H9 (cell line): ENCODE results near the gene EMB. TPM values are rescaled to one million over a fixed set of nuclear protein-coding genes. Genes with fewer than 3 reads are reported as not detected.
"Not testable (repeated sequence)": the region's sequence is repeated elsewhere in the genome, so short reads cannot be mapped to it uniquely, and the experiment has no call there.

Experiments
- DNase-seq: peaks from one replicate; pipeline ENCODE4 v3.0.0-alpha.2; 2017
- H2AFZ ChIP-seq: one replicate; pipeline ENCODE4 v1.6.1; 2013; ENCODE audit warnings: mild to moderate bottlenecking, low read length, control low read depth, moderate library complexity
- H2AK5ac ChIP-seq: 2 replicates; pipeline ENCODE4 v1.6.1; 2013; ENCODE audit warnings: low read length, control low read depth, mixed read lengths; ENCODE audit not compliant: insufficient read length
- H2BK120ac ChIP-seq: one replicate; pipeline ENCODE4 v1.6.1; 2013; ENCODE audit warnings: low read depth, mild to moderate bottlenecking, low read length, control low read depth, inconsistent platforms; ENCODE audit not compliant: poor library complexity, severe bottlenecking
- H2BK12ac ChIP-seq: 2 replicates; pipeline ENCODE4 v1.6.1; 2013; ENCODE audit warnings: low read length, control low read depth, mixed read lengths, low read depth; ENCODE audit not compliant: insufficient read length
- H2BK15ac ChIP-seq: 2 replicates; pipeline ENCODE4 v1.6.1; 2013; ENCODE audit warnings: low read depth, low read length, control low read depth
- H2BK20ac ChIP-seq: one replicate; pipeline ENCODE4 v1.6.1; 2013; ENCODE audit warnings: low read depth, mild to moderate bottlenecking, low read length, control low read depth, inconsistent platforms; ENCODE audit not compliant: poor library complexity, severe bottlenecking
- H2BK5ac ChIP-seq: 2 replicates; pipeline ENCODE4 v1.6.1; 2013; ENCODE audit warnings: low read length, control low read depth, mixed read lengths; ENCODE audit not compliant: insufficient read length
- H3K14ac ChIP-seq: 2 replicates; pipeline ENCODE4 v1.6.1; 2013; ENCODE audit warnings: low read length, control low read depth; ENCODE audit not compliant: insufficient read depth
- H3K18ac ChIP-seq: 2 replicates; pipeline ENCODE4 v1.6.1; 2013; ENCODE audit warnings: low read depth, mild to moderate bottlenecking, mixed read lengths, low read length, control low read depth; ENCODE audit not compliant: insufficient read length
- H3K23ac ChIP-seq: 2 replicates; pipeline ENCODE4 v1.6.1; 2013; ENCODE audit warnings: low read length, control low read depth, mixed read lengths, low read depth; ENCODE audit not compliant: insufficient read length
- H3K23me2 ChIP-seq: 2 replicates; pipeline ENCODE4 v1.6.1; 2013; ENCODE audit warnings: low read depth, mild to moderate bottlenecking, mixed read lengths, low read length, control low read depth; ENCODE audit not compliant: insufficient read length, poor library complexity, severe bottlenecking
- H3K27ac ChIP-seq: 2 replicates; pipeline ENCODE4 v1.5.1; 2013; ENCODE audit warnings: low read length, control low read depth, mixed read lengths, low read depth; ENCODE audit not compliant: insufficient read length
- H3K27me3 ChIP-seq: 2 replicates; pipeline ENCODE4 v1.6.1; 2013; ENCODE audit warnings: low read length, control low read depth, inconsistent platforms; ENCODE audit not compliant: insufficient read depth
- H3K4ac ChIP-seq: 2 replicates; pipeline ENCODE4 v1.6.1; 2013; ENCODE audit warnings: low read depth, mild to moderate bottlenecking, control low read depth, inconsistent platforms, low read length, moderate library complexity
- H3K4me1 ChIP-seq: 2 replicates; pipeline ENCODE4 v1.6.1; 2013; ENCODE audit warnings: low read length, control low read depth, inconsistent platforms; ENCODE audit not compliant: insufficient read depth
- H3K4me2 ChIP-seq: 2 replicates; pipeline ENCODE4 v1.6.1; 2013; ENCODE audit warnings: low read length, control low read depth, mixed read lengths; ENCODE audit not compliant: insufficient read length, insufficient read depth
- H3K56ac ChIP-seq: 2 replicates; pipeline ENCODE4 v1.6.1; 2013; ENCODE audit warnings: low read depth, mild to moderate bottlenecking, mixed read lengths, low read length, control low read depth; ENCODE audit not compliant: insufficient read length
- H3K79me1 ChIP-seq: 2 replicates; pipeline ENCODE4 v1.6.1; 2013; ENCODE audit warnings: low read depth, mild to moderate bottlenecking, moderate library complexity, low read length, control low read depth, inconsistent platforms; ENCODE audit not compliant: insufficient read depth, poor library complexity, severe bottlenecking
- H3K79me2 ChIP-seq: 2 replicates; pipeline ENCODE4 v1.6.1; 2013; ENCODE audit warnings: low read length, control low read depth, inconsistent platforms; ENCODE audit not compliant: insufficient read depth
- H3K9ac ChIP-seq: 2 replicates; pipeline ENCODE4 v1.6.1; 2013; ENCODE audit warnings: low read length, control low read depth, mixed read lengths; ENCODE audit not compliant: insufficient read length; ENCODE audit errors: extremely low read depth
- H3K9me3 ChIP-seq: one replicate; pipeline ENCODE4 v1.6.1; 2013; ENCODE audit warnings: low read depth, low read length, inconsistent platforms; ENCODE audit not compliant: control insufficient read depth
- H3T11ph ChIP-seq: one replicate; pipeline ENCODE4 v1.6.1; 2013; ENCODE audit warnings: mild to moderate bottlenecking, low read length, control low read depth, inconsistent platforms
- H4K20me1 ChIP-seq: one replicate; pipeline ENCODE4 v1.6.1; 2013; ENCODE audit not compliant: control insufficient read depth, insufficient read length, insufficient read depth
- H4K5ac ChIP-seq: 2 replicates; pipeline ENCODE4 v1.6.1; 2013; ENCODE audit warnings: low read depth, mild to moderate bottlenecking, mixed read lengths, low read length, control low read depth; ENCODE audit not compliant: insufficient read length
- H4K8ac ChIP-seq: replicated peaks from 2 replicates; pipeline ENCODE4 v1.6.1; 2013; ENCODE audit warnings: low read length, control low read depth, mixed read lengths, low read depth; ENCODE audit not compliant: insufficient read length
- H4K91ac ChIP-seq: 2 replicates; pipeline ENCODE4 v1.6.1; 2013; ENCODE audit warnings: low read depth, mild to moderate bottlenecking, moderate library complexity, mixed read lengths, low read length, control low read depth; ENCODE audit not compliant: insufficient read length
- H3K27ac Mint-ChIP-seq, 3 experiments: 2 replicates in 2 of 3; 3 replicates in 1 of 3; pipeline ENCODE4 v1.8.0; 2020 to 2021; ENCODE audit warnings: mixed read lengths in 3 of 3, mild to moderate bottlenecking in 1 of 3, moderate library complexity in 1 of 3
- H3K27me3 Mint-ChIP-seq: 2 replicates; pipeline ENCODE4 v1.8.0; 2021; ENCODE audit warnings: low read depth, mild to moderate bottlenecking, moderate library complexity, mixed read lengths
- H3K36me3 Mint-ChIP-seq, 3 experiments: 2 replicates in 2 of 3; 3 replicates in 1 of 3; pipeline ENCODE4 v1.8.0; 2020 to 2021; ENCODE audit warnings: low read depth in 3 of 3, mixed read lengths in 3 of 3; ENCODE audit not compliant: insufficient read depth in 1 of 3
- H3K4me1 Mint-ChIP-seq, 2 experiments: 2 replicates each; pipeline ENCODE4 v1.8.0; 2020; ENCODE audit warnings: mixed read lengths in 2 of 2
- H3K4me3 Mint-ChIP-seq, 2 experiments: 2 replicates in 1 of 2; 3 replicates in 1 of 2; pipeline ENCODE4 v1.8.0; 2020 to 2021; ENCODE audit warnings: mild to moderate bottlenecking in 2 of 2, mixed read lengths in 2 of 2, moderate library complexity in 1 of 2
- H3K9me3 Mint-ChIP-seq, 2 experiments: 2 replicates in 1 of 2; 3 replicates in 1 of 2; pipeline ENCODE4 v1.8.0; 2020; ENCODE audit warnings: mild to moderate bottlenecking in 2 of 2, mixed read lengths in 2 of 2, moderate library complexity in 1 of 2
- WGBS: extraction: QIAGEN DNeasy Blood & Tissue Kit; methylation state at CpG from one replicate; pipeline ENCODE4 v1.1.7; 2013; ENCODE audit warnings: missing lambda C conversion rate, low lambda C conversion rate, mixed read lengths; ENCODE audit not compliant: insufficient read length; ENCODE audit errors: extremely low coverage; 5-methylcytosine and 5-hydroxymethylcytosine counted together
- total RNA-seq: library from RNA; stranded (reverse); gene quantifications from 2 replicates; pipeline ENCODE4 v1.2.1, GENCODE V29; 2021
- TF ChIP-seq, protein P1 (sequence below): fragments of 200-600 bp; sonication (generic); conservative IDR thresholded peaks from 3 replicates; pipeline ENCODE4 v1.8.0; 2021; ENCODE audit warnings: antibody characterized with exemption, mild to moderate bottlenecking

Gene EMB
- total RNA-seq, 1 experiment from 2014 or later: 39.4 TPM

DNA sequence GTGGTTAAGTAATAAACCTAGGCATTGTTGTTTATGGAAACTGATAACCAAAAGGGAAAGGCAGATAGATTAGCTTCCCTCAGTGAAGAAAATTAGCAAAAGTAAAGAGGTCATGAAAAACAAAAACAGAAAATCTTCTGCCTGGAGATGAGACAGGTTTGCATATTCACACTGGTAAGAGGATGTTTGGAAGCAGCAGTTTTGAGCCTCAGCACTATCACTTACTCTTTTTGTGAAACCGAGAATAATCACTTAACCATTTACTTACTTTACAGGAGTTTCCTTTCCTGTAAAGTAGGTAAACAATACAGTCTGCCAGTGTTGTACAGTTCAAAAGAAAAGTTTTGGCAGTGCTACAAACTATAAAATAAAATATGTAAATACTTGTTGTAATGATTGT is 35.5 kb upstream of the EMB start:
- no peaks in the 10 kb centered on the region for H3K27me3 Mint-ChIP-seq
- Histone ChIP-seq H4K5ac (no peak overlapping the region), H4K20me1 (no peaks in the 10 kb centered on the region), H2BK15ac (no peak overlapping the region), H2BK5ac (no peak overlapping the region), H2BK20ac (no peak overlapping the region), H3K23me2 (no peaks in the 10 kb centered on the region), H3K9ac (no peak overlapping the region), H3K56ac (no peak overlapping the region), H3K4me2 (no peak overlapping the region), H2AK5ac (no peak overlapping the region), H3K79me2 (no peaks in the 10 kb centered on the region), H3K14ac (no peak overlapping the region), H3K18ac (no peak overlapping the region), H3T11ph (no peak overlapping the region), H3K79me1 (no peaks in the 10 kb centered on the region), H3K4ac (no peak overlapping the region), H4K91ac (no peak overlapping the region), H3K23ac (no peak overlapping the region), H3K27me3 (no peaks in the 10 kb centered on the region), H3K4me1 (no peaks in the 10 kb centered on the region), H3K27ac (no peak overlapping the region), H4K8ac (no peak overlapping the region), H2AFZ (no peak overlapping the region), H2BK120ac (no peak overlapping the region), H3K9me3 (peaks cover 2% of the 10 kb centered on the region), H2BK12ac (no peak overlapping the region)
- H3K4me3 Mint-ChIP-seq: no peak overlapping the region
- peaks cover 35 to 66% of the 10 kb centered on the region in 2 experiments for H3K9me3 Mint-ChIP-seq
- DNase-seq: no peak
- no CpG with 5 or more reads among the region's 1 CpG for whole genome bisulfite sequencing
- no peaks in the 10 kb centered on the region for H3K4me1 Mint-ChIP-seq
- H3K27ac Mint-ChIP-seq: no peak overlapping the region
- H3K36me3 Mint-ChIP-seq: peaks cover 12 to 13% (median 13%) of the 10 kb centered on the region in 3 experiments
- TF ChIP-seq, protein P1, sequence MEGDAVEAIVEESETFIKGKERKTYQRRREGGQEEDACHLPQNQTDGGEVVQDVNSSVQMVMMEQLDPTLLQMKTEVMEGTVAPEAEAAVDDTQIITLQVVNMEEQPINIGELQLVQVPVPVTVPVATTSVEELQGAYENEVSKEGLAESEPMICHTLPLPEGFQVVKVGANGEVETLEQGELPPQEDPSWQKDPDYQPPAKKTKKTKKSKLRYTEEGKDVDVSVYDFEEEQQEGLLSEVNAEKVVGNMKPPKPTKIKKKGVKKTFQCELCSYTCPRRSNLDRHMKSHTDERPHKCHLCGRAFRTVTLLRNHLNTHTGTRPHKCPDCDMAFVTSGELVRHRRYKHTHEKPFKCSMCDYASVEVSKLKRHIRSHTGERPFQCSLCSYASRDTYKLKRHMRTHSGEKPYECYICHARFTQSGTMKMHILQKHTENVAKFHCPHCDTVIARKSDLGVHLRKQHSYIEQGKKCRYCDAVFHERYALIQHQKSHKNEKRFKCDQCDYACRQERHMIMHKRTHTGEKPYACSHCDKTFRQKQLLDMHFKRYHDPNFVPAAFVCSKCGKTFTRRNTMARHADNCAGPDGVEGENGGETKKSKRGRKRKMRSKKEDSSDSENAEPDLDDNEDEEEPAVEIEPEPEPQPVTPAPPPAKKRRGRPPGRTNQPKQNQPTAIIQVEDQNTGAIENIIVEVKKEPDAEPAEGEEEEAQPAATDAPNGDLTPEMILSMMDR: no peak

DNA sequence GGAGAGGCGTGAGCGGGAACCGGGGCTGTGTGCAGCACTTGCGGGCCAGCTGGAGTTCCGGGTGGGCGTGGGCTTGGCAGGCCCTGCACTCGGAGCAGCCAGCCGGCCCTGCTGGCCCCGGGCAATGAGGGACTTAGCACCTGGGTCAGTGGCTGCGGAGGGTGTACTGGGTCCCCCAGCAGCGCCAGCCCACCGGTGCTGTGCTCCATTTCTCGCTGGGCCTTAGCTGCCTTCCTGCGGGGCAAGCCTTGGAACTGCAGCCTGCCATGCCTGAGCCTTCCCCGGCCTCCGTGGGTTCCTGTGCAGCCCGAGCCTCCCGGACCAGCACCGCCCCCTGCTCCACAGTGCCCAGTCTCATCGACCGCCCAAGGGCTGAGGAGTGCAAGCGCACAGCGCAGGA is 23.9 kb upstream of the EMB start:
- not testable (repeated sequence) for H3K4me3 Mint-ChIP-seq, H3K23ac ChIP-seq, H3K18ac ChIP-seq, H3K23me2 ChIP-seq, H3K9me3 ChIP-seq, H2BK120ac ChIP-seq, H3K4ac ChIP-seq, H2AK5ac ChIP-seq, H2AFZ ChIP-seq, H2BK15ac ChIP-seq, H3K27ac Mint-ChIP-seq, H3T11ph ChIP-seq, H4K91ac ChIP-seq, H3K4me2 ChIP-seq, H3K4me1 Mint-ChIP-seq, H3K4me1 ChIP-seq, H4K5ac ChIP-seq, H2BK20ac ChIP-seq, H3K79me2 ChIP-seq, H4K8ac ChIP-seq, H3K27me3 Mint-ChIP-seq, H3K9ac ChIP-seq, H2BK12ac ChIP-seq, H3K27ac ChIP-seq, H3K14ac ChIP-seq, H3K79me1 ChIP-seq, H3K27me3 ChIP-seq, H2BK5ac ChIP-seq, DNase-seq, H3K56ac ChIP-seq, H4K20me1 ChIP-seq
- WGBS: no CpG with 5 or more reads among the region's 23 CpGs
- peaks cover 3 to 11% (median 5%) of the 10 kb centered on the region in 3 experiments; a peak in 6 of 7 replicates for H3K36me3 Mint-ChIP-seq
- peaks cover 34 to 56% of the 10 kb centered on the region in 2 experiments for H3K9me3 Mint-ChIP-seq
